ENCODE measurements around the gene PIM2.

DNA sequence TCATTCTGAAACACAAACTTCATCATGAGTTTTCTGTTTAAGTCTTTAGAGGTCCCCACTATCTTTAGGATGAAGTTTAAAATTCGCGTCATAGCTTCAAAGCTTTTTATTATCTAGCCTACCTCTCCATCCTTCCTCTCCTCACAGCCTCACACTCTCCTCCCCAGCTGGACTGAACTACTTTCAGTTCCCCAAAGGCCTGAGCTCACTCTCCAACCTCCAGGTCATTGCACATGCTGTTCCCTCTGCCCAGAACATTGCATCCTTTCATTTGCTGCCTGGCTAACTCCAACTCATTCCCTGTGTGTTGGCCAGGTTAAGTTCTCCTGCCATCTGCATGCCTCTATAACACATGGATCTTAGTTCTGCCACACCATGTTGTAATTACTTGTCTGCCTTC is 41.5 kb upstream of the PIM2 start:
- TF ChIP-seq, protein P1, sequence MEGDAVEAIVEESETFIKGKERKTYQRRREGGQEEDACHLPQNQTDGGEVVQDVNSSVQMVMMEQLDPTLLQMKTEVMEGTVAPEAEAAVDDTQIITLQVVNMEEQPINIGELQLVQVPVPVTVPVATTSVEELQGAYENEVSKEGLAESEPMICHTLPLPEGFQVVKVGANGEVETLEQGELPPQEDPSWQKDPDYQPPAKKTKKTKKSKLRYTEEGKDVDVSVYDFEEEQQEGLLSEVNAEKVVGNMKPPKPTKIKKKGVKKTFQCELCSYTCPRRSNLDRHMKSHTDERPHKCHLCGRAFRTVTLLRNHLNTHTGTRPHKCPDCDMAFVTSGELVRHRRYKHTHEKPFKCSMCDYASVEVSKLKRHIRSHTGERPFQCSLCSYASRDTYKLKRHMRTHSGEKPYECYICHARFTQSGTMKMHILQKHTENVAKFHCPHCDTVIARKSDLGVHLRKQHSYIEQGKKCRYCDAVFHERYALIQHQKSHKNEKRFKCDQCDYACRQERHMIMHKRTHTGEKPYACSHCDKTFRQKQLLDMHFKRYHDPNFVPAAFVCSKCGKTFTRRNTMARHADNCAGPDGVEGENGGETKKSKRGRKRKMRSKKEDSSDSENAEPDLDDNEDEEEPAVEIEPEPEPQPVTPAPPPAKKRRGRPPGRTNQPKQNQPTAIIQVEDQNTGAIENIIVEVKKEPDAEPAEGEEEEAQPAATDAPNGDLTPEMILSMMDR (CRISPR knock-in tag; IDR thresholded peaks at IDR 0.05), result no peak
- TF ChIP-seq, protein P2, sequence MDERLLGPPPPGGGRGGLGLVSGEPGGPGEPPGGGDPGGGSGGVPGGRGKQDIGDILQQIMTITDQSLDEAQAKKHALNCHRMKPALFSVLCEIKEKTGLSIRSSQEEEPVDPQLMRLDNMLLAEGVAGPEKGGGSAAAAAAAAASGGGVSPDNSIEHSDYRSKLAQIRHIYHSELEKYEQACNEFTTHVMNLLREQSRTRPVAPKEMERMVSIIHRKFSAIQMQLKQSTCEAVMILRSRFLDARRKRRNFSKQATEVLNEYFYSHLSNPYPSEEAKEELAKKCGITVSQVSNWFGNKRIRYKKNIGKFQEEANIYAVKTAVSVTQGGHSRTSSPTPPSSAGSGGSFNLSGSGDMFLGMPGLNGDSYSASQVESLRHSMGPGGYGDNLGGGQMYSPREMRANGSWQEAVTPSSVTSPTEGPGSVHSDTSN (CRISPR knock-in tag; IDR thresholded peaks at IDR 0.05), result no peak
- TF ChIP-seq, protein P3, sequence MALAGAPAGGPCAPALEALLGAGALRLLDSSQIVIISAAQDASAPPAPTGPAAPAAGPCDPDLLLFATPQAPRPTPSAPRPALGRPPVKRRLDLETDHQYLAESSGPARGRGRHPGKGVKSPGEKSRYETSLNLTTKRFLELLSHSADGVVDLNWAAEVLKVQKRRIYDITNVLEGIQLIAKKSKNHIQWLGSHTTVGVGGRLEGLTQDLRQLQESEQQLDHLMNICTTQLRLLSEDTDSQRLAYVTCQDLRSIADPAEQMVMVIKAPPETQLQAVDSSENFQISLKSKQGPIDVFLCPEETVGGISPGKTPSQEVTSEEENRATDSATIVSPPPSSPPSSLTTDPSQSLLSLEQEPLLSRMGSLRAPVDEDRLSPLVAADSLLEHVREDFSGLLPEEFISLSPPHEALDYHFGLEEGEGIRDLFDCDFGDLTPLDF (CRISPR knock-in tag; IDR thresholded peaks at IDR 0.05), result no peak
- TF ChIP-seq, protein P4, sequence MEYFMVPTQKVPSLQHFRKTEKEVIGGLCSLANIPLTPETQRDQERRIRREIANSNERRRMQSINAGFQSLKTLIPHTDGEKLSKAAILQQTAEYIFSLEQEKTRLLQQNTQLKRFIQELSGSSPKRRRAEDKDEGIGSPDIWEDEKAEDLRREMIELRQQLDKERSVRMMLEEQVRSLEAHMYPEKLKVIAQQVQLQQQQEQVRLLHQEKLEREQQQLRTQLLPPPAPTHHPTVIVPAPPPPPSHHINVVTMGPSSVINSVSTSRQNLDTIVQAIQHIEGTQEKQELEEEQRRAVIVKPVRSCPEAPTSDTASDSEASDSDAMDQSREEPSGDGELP (IDR thresholded peaks at IDR 0.05; ENCODE audit: borderline replicate concordance, low read depth), result no peak
- TF ChIP-seq FOSL1 (CRISPR knock-in tag; IDR thresholded peaks at IDR 0.05; ENCODE audit: borderline replicate concordance), result no peak
- TF ChIP-seq YEATS4 (CRISPR knock-in tag; IDR thresholded peaks at IDR 0.05; ENCODE audit: borderline replicate concordance), result no peak
- no peak for TF ChIP-seq POLR2AphosphoS5 (IDR thresholded peaks at IDR 0.05; ENCODE audit: low read depth, low read length)
- TF ChIP-seq, protein P5, sequence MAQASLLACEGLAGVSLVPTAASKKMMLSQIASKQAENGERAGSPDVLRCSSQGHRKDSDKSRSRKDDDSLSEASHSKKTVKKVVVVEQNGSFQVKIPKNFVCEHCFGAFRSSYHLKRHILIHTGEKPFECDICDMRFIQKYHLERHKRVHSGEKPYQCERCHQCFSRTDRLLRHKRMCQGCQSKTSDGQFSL (CRISPR knock-in tag; IDR thresholded peaks at IDR 0.05), result no peak
- no peak for TF ChIP-seq EZH2 (conservative IDR thresholded peaks at IDR 0.05; ENCODE audit: low read depth, low read length)
- TF ChIP-seq RELA (CRISPR knock-in tag; IDR thresholded peaks at IDR 0.05), result no peak
- TF ChIP-seq NONO (IDR thresholded peaks at IDR 0.05), result no peak
- TF ChIP-seq NONO (CRISPR knock-in tag; conservative IDR thresholded peaks at IDR 0.05), result no peak
- TF ChIP-seq CBFB (CRISPR knock-in tag; IDR thresholded peaks at IDR 0.05), result no peak

Measured in HepG2 (cell line).